C1 segment of cervical spinal cord (tissue), 14 donors: ENCODE results near the gene ZMAT3.

ENCODE experiments used
- DNase-seq, 14 donors: peaks; one replicate each; lab custom pipeline; 2025; lab: John Stamatoyannopoulos, UW

The ZMAT3 gene

GRCh38 chr3:179021119-179021903 lies 50.3 kb downstream of the ZMAT3 start:
- no peak for DNase-seq

GRCh38 chr3:179020112-179020511 lies 51.5 kb downstream of the ZMAT3 start:
- DNase-seq, result peak in 1 of 14 donors; percentile 11

GRCh38 chr3:179018808-179019207 lies 52.8 kb downstream of the ZMAT3 start:
- no peak for DNase-seq

- no peak for DNase-seq
These were observed 54.5 kb downstream of the ZMAT3 start for GRCh38 chr3:179016979-179017670.

- peak in 3 of 14 donors; percentile 16 to 48 (median 36) for DNase-seq
These were observed 56.0 kb downstream of the ZMAT3 start for GRCh38 chr3:179015551-179016020.

- DNase-seq, result no peak
These were observed 65.9 kb downstream of the ZMAT3 start for GRCh38 chr3:179005706-179006105.

- DNase-seq, result no peak
These were observed 66.4 kb downstream of the ZMAT3 start for GRCh38 chr3:179005213-179005612.

- no peak for DNase-seq
These were observed 71.0 kb downstream of the ZMAT3 start for GRCh38 chr3:179000659-179001058.

GRCh38 chr3:179000144-179000543 lies 71.5 kb downstream of the ZMAT3 start:
- no peak for DNase-seq

GRCh38 chr3:178996399-178996798 lies 75.2 kb downstream of the ZMAT3 start:
- DNase-seq, result no peak

GRCh38 chr3:178990293-178990692 lies 81.3 kb downstream of the ZMAT3 start:
- no peak for DNase-seq

- no peak for DNase-seq
These were observed 81.8 kb downstream of the ZMAT3 start for GRCh38 chr3:178989821-178990220.

GRCh38 chr3:178987745-178988144 lies 83.9 kb downstream of the ZMAT3 start:
- no peak for DNase-seq

GRCh38 chr3:178986456-178986855 lies 85.2 kb downstream of the ZMAT3 start:
- no peak for DNase-seq

- no peak for DNase-seq
These were observed 89.5 kb downstream of the ZMAT3 start for GRCh38 chr3:178982137-178982536.

- no peak for DNase-seq
These were observed 96.3 kb downstream of the ZMAT3 start for GRCh38 chr3:178975320-178975719.

GRCh38 chr3:178971614-178972013 lies 100.0 kb downstream of the ZMAT3 start:
- DNase-seq, result no peak

- DNase-seq, result no peak
These were observed 102.5 kb downstream of the ZMAT3 start for GRCh38 chr3:178969004-178969700.
